ENCODE measurements around the gene CAVIN3. TPM values are rescaled to one million over a fixed set of nuclear protein-coding genes. Genes with fewer than 3 reads are reported as not detected.
A peak's percentile ranks its signal among the peaks of the same experiment; 100 is the strongest.

Gene CAVIN3
- total and polyA plus RNA-seq, 10 of the 15 experiments (the other 5 are each of a cell fraction or from before 2014, with no cell fraction given), result 0.05 to 13.9 (median 4.5) TPM

DNA sequence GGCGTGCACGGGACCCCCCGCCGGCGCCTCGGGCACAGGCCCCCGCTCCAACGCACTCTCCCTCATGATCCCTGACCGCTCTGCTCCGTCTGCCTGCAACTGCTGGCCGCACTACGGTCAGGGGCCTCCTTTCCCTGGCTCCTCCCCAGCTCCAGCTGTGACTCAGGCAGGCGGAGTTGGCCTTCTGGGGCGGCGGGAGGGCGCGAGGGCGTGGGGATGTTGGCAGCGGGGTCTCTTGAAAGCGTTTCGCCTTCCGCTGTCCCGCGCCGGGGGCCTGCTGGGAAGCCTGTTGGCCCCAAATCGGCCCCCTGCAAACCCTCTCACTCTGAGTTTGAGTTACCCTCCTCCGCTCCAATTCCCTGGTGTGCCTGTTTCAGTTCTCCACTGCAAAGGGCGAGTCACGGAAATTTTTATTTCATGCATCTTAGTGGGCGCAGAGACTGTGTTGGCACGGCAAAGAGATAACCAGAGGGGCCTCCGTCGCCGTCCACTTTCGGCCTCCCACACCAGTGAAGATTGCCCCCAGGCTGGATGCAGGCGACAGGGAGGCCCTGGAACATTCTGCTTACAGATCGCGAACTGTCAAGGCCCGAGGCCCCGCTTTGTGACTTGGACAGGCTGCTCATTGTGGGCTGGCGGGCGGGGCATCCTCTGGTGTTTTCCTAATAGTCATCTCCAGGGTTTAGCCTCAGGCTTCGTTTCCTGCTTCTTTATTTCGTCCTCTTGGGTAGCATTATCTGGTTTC, at the start of gene CAVIN3 (continued):
- TF ChIP-seq POLR2A (IDR thresholded peaks at IDR 0.05; ENCODE audit: low read depth, low read length) (peak; percentile 40), HDAC6 (IDR thresholded peaks at IDR 0.05; ENCODE audit: unreplicated experiment) (peak; percentile 12), SUPT20H (IDR thresholded peaks at IDR 0.05; ENCODE audit: borderline replicate concordance, control insufficient read depth, low read depth, low read length) (no peak), NFYB (IDR thresholded peaks at IDR 0.05; ENCODE audit: insufficient read depth, low read depth, low read length) (no peak), CHD2 (IDR thresholded peaks at IDR 0.05; ENCODE audit: borderline replicate concordance, low read depth, low read length) (no peak), MYC (IDR thresholded peaks at IDR 0.05; ENCODE audit: insufficient read depth, insufficient read length, insufficient replicate concordance, low read length, severe bottlenecking) (no peak), SIX5 (IDR thresholded peaks at IDR 0.05; ENCODE audit: low read depth, low read length, severe bottlenecking) (no peak), NR2C2 (IDR thresholded peaks at IDR 0.05; ENCODE audit: borderline replicate concordance, control insufficient read depth, insufficient read length, low read depth) (no peak), BCL11A (IDR thresholded peaks at IDR 0.05; ENCODE audit: low read depth, low read length) (peak; percentile 61; the same call in 1 of the 2 replicates), MAX (IDR thresholded peaks at IDR 0.05; ENCODE audit: low read depth, low read length) (no peak), RELA (IDR thresholded peaks at IDR 0.05; ENCODE audit: borderline replicate concordance, partially characterized antibody) (peak; percentile 59), NBN (IDR thresholded peaks at IDR 0.05) (no peak; the same call in 1 of the 2 replicates), PBX3 (IDR thresholded peaks at IDR 0.05; ENCODE audit: insufficient replicate concordance, low read depth, low read length) (peak; percentile 15), CBX3 (IDR thresholded peaks at IDR 0.05; ENCODE audit: borderline replicate concordance, low read depth) (no peak), POLR2AphosphoS5 (IDR thresholded peaks at IDR 0.05; ENCODE audit: low read length) (0 out of 2 replicates have a peak, but pooled peaks have one; percentile 38), TAF1 (IDR thresholded peaks at IDR 0.05; ENCODE audit: borderline replicate concordance, low read depth, low read length) (no peak), SIN3A (IDR thresholded peaks at IDR 0.05; ENCODE audit: low read depth, low read length) (no peak)
- TF ChIP-seq, protein P1, sequence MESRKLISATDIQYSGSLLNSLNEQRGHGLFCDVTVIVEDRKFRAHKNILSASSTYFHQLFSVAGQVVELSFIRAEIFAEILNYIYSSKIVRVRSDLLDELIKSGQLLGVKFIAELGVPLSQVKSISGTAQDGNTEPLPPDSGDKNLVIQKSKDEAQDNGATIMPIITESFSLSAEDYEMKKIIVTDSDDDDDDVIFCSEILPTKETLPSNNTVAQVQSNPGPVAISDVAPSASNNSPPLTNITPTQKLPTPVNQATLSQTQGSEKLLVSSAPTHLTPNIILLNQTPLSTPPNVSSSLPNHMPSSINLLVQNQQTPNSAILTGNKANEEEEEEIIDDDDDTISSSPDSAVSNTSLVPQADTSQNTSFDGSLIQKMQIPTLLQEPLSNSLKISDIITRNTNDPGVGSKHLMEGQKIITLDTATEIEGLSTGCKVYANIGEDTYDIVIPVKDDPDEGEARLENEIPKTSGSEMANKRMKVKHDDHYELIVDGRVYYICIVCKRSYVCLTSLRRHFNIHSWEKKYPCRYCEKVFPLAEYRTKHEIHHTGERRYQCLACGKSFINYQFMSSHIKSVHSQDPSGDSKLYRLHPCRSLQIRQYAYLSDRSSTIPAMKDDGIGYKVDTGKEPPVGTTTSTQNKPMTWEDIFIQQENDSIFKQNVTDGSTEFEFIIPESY (IDR thresholded peaks at IDR 0.05), result no peak
- TF ChIP-seq, protein P2, sequence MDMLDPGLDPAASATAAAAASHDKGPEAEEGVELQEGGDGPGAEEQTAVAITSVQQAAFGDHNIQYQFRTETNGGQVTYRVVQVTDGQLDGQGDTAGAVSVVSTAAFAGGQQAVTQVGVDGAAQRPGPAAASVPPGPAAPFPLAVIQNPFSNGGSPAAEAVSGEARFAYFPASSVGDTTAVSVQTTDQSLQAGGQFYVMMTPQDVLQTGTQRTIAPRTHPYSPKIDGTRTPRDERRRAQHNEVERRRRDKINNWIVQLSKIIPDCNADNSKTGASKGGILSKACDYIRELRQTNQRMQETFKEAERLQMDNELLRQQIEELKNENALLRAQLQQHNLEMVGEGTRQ (IDR thresholded peaks at IDR 0.05; ENCODE audit: borderline replicate concordance, low read depth, low read length), result no peak
- TF ChIP-seq, protein P3, sequence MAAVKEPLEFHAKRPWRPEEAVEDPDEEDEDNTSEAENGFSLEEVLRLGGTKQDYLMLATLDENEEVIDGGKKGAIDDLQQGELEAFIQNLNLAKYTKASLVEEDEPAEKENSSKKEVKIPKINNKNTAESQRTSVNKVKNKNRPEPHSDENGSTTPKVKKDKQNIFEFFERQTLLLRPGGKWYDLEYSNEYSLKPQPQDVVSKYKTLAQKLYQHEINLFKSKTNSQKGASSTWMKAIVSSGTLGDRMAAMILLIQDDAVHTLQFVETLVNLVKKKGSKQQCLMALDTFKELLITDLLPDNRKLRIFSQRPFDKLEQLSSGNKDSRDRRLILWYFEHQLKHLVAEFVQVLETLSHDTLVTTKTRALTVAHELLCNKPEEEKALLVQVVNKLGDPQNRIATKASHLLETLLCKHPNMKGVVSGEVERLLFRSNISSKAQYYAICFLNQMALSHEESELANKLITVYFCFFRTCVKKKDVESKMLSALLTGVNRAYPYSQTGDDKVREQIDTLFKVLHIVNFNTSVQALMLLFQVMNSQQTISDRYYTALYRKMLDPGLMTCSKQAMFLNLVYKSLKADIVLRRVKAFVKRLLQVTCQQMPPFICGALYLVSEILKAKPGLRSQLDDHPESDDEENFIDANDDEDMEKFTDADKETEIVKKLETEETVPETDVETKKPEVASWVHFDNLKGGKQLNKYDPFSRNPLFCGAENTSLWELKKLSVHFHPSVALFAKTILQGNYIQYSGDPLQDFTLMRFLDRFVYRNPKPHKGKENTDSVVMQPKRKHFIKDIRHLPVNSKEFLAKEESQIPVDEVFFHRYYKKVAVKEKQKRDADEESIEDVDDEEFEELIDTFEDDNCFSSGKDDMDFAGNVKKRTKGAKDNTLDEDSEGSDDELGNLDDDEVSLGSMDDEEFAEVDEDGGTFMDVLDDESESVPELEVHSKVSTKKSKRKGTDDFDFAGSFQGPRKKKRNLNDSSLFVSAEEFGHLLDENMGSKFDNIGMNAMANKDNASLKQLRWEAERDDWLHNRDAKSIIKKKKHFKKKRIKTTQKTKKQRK (IDR thresholded peaks at IDR 0.05; ENCODE audit: low read depth, low read length), result no peak
